GM23338 (cell line): ENCODE data around the gene GVQW3. TPM values are rescaled to one million over a fixed set of nuclear protein-coding genes. Genes with fewer than 3 reads are reported as not detected.

ENCODE experiments used
- ATAC-seq: fragments of 200-7000 bp; cut with Tn5 transposase; 3 replicates; pipeline ENCODE4 v1.9.1; 2020
- DNase-seq: peaks from one replicate; pipeline ENCODE4 v3.0.0-alpha.2; 2015; ENCODE audit warnings: low spot score
- H2AFZ ChIP-seq: fragments of 200-600 bp; sonication (generic); 2 replicates; pipeline ENCODE4 v1.8.0; 2016; ENCODE audit warnings: antibody characterized with exemption, mild to moderate bottlenecking, moderate library complexity
- H3F3A ChIP-seq: fragments of 200-600 bp; sonication (generic); replicated peaks from 2 replicates; pipeline ENCODE4 v1.8.0; 2017; ENCODE audit warnings: antibody characterized with exemption, mixed run types, low read depth
- H3K27ac ChIP-seq: fragments of 200-600 bp; sonication (generic); 2 replicates; pipeline ENCODE4 v1.6.1; 2016; ENCODE audit warnings: low read depth
- H3K27me3 ChIP-seq: fragments of 200-600 bp; sonication (generic); 2 replicates; pipeline ENCODE4 v1.8.0; 2016; ENCODE audit warnings: mild to moderate bottlenecking, mixed run types, moderate library complexity; ENCODE audit not compliant: insufficient read depth
- H3K36me3 ChIP-seq: fragments of 200-600 bp; sonication (generic); 2 replicates; pipeline ENCODE4 v1.8.0; 2016; ENCODE audit warnings: mild to moderate bottlenecking; ENCODE audit not compliant: insufficient read depth
- H3K4me1 ChIP-seq: fragments of 200-600 bp; sonication (generic); 2 replicates; pipeline ENCODE4 v1.8.0; 2016; ENCODE audit warnings: mild to moderate bottlenecking, moderate library complexity; ENCODE audit not compliant: insufficient read depth
- H3K4me2 ChIP-seq: fragments of 200-600 bp; sonication (generic); 2 replicates; pipeline ENCODE4 v1.7.1; 2017; ENCODE audit warnings: mixed run types
- H3K4me3 ChIP-seq: fragments of 200-600 bp; sonication (generic); 2 replicates; pipeline ENCODE4 v1.6.1; 2016; ENCODE audit warnings: mixed run types
- H3K79me2 ChIP-seq: fragments of 200-600 bp; sonication (generic); replicated peaks from 2 replicates; pipeline ENCODE4 v1.8.0; 2017; ENCODE audit warnings: mild to moderate bottlenecking; ENCODE audit not compliant: insufficient read depth
- H3K9me2 ChIP-seq: fragments of 200-600 bp; sonication (generic); 2 replicates; pipeline ENCODE4 v1.8.0; 2017; ENCODE audit not compliant: insufficient read depth
- H4K20me1 ChIP-seq: fragments of 200-600 bp; sonication (generic); replicated peaks from 2 replicates; pipeline ENCODE4 v1.8.0; 2017; ENCODE audit warnings: mild to moderate bottlenecking; ENCODE audit not compliant: insufficient read depth
- H3K27ac Mint-ChIP-seq: 2 replicates; pipeline ENCODE4 v1.8.0; 2020; ENCODE audit warnings: inconsistent platforms, mild to moderate bottlenecking, moderate library complexity, mixed read lengths
- H3K27me3 Mint-ChIP-seq: 3 replicates; pipeline ENCODE4 v1.8.0; 2022; ENCODE audit warnings: low read depth, mild to moderate bottlenecking, moderate library complexity, mixed read lengths, inconsistent platforms; ENCODE audit not compliant: insufficient read depth, poor library complexity
- H3K36me3 Mint-ChIP-seq: 3 replicates; pipeline ENCODE4 v1.8.0; 2021; ENCODE audit warnings: low read depth, mild to moderate bottlenecking, inconsistent platforms, moderate library complexity, mixed read lengths
- H3K4me1 Mint-ChIP-seq: 3 replicates; pipeline ENCODE4 v1.8.0; 2020; ENCODE audit warnings: mild to moderate bottlenecking, inconsistent platforms, mixed read lengths
- H3K4me3 Mint-ChIP-seq: 3 replicates; pipeline ENCODE4 v1.8.0; 2021; ENCODE audit warnings: moderate library complexity, mild to moderate bottlenecking, inconsistent platforms, mixed read lengths
- H3K9me3 Mint-ChIP-seq: 3 replicates; pipeline ENCODE4 v1.8.0; 2020; ENCODE audit warnings: moderate library complexity, mild to moderate bottlenecking, inconsistent platforms, mixed read lengths
- CREB1 ChIP-seq: fragments of 250-450 bp; sonication (Bioruptor Pico); IDR thresholded peaks from 2 replicates; pipeline ENCODE4 v1.5.0; 2020; ENCODE audit warnings: low read depth, mild to moderate bottlenecking, moderate library complexity
- CTCF ChIP-seq, 2 experiments: fragments of 200-600 bp in 1 of 2; sonication (generic) in 1 of 2; conservative IDR thresholded peaks; 2 replicates each; pipeline versions ENCODE4 v1.5.1 to v1.6.1; 2016 to 2017; ENCODE audit warnings: antibody characterized with exemption in 2 of 2, low read depth in 2 of 2, mild to moderate bottlenecking in 2 of 2, moderate library complexity in 1 of 2
- ETS1 ChIP-seq: IDR thresholded peaks from 2 replicates; pipeline ENCODE4 v1.6.1; 2016; ENCODE audit warnings: antibody characterized with exemption
- EZH2 ChIP-seq: fragments of 200-600 bp; sonication (generic); IDR thresholded peaks from one replicate; pipeline ENCODE4 v1.8.0; 2017; ENCODE audit warnings: antibody characterized with exemption, mild to moderate bottlenecking, low read depth; ENCODE audit not compliant: unreplicated experiment
- EZH2phosphoT487 ChIP-seq: fragments of 200-600 bp; sonication (generic); IDR thresholded peaks from one replicate; pipeline ENCODE4 v1.8.1; 2018; ENCODE audit warnings: antibody characterized with exemption; ENCODE audit not compliant: unreplicated experiment
- JUNB ChIP-seq: IDR thresholded peaks from one replicate; pipeline ENCODE4 v1.6.1; 2016; ENCODE audit warnings: antibody characterized with exemption; ENCODE audit not compliant: unreplicated experiment
- NANOG ChIP-seq: IDR thresholded peaks from 2 replicates; pipeline ENCODE4 v1.6.1; 2016; ENCODE audit warnings: antibody characterized with exemption, borderline replicate concordance
- POLR2AphosphoS5 ChIP-seq: IDR thresholded peaks from 2 replicates; pipeline ENCODE4 v1.6.1; 2016; ENCODE audit warnings: antibody characterized with exemption, low read depth
- REST ChIP-seq: IDR thresholded peaks from one replicate; pipeline ENCODE4 v1.6.1; 2018; ENCODE audit warnings: antibody characterized with exemption; ENCODE audit not compliant: unreplicated experiment
- STAT1 ChIP-seq: IDR thresholded peaks from one replicate; pipeline ENCODE4 v1.6.1; 2016; ENCODE audit warnings: antibody characterized with exemption; ENCODE audit not compliant: unreplicated experiment
- ZNF114 ChIP-seq: fragments of 250-450 bp; sonication (Bioruptor Pico); IDR thresholded peaks from 2 replicates; pipeline ENCODE4 v1.5.0; 2020; ENCODE audit warnings: mild to moderate bottlenecking, moderate library complexity
- ZNF331 ChIP-seq: fragments of 250-450 bp; sonication (Bioruptor Pico); IDR thresholded peaks from 2 replicates; pipeline ENCODE4 v1.5.0; 2020; ENCODE audit warnings: low read depth, mild to moderate bottlenecking, moderate library complexity
- ZNF462 ChIP-seq: fragments of 250-450 bp; sonication (Bioruptor Pico); IDR thresholded peaks from 2 replicates; pipeline ENCODE4 v1.5.0; 2020; ENCODE audit warnings: mild to moderate bottlenecking, moderate library complexity
- polyA plus RNA-seq: library from polyadenylated mRNA; unstranded; fragments of >200 nt; fragmentation: Nextera tagmentation; extraction: Ambion mirVana; gene quantifications from 2 replicates; pipeline ENCODE4 v1.2.1, GENCODE V29; 2016
- total RNA-seq: library from RNA; depleted of rRNA; stranded (reverse); fragments of >200 nt; shearing (Covaris generic); gene quantifications from 2 replicates; pipeline ENCODE4 v1.2.3, GENCODE V29; 2014

Gene GVQW3
- total and polyA plus RNA-seq, 2 experiments from 2014 or later = 3.5 to 4.9 TPM

- H3K27me3 ChIP-seq = no peaks in the 10 kb centered on the region
- Mint-ChIP-seq H3K4me1 (peaks cover 4% of the 10 kb centered on the region; the same call in 1 of the 3 replicates), H3K27me3 (no peaks in the 10 kb centered on the region), H3K9me3 (no peaks in the 10 kb centered on the region), H3K36me3 (no peaks in the 10 kb centered on the region), H3K4me3 (no peak overlapping the region), H3K27ac (no peak overlapping the region)
- H4K20me1 ChIP-seq = no peaks in the 10 kb centered on the region
- TF ChIP-seq CTCF (conservative IDR thresholded peaks at IDR 0.05; ENCODE audit: low read depth in 2 of 2) (no peak), JUNB (no peak), ZNF114 (CRISPR knock-in tag) (no peak), REST (no peak), CREB1 (CRISPR knock-in tag) (no peak), ZNF331 (CRISPR knock-in tag) (no peak), STAT1 (no peak), NANOG (no peak), EZH2 (no peak), ETS1 (no peak), ZNF462 (no peak), POLR2AphosphoS5 (no peak), EZH2phosphoT487 (no peak)
- no peaks in the 10 kb centered on the region for H3K9me2 ChIP-seq
- no peaks in the 10 kb centered on the region for H3F3A ChIP-seq
- no peaks in the 10 kb centered on the region for H3K4me1 ChIP-seq
- no peaks in the 10 kb centered on the region for H3K79me2 ChIP-seq
- H3K27ac ChIP-seq = no peak overlapping the region
- H3K36me3 ChIP-seq = no peaks in the 10 kb centered on the region
- ATAC-seq = no peak
- H3K4me3 ChIP-seq = no peak overlapping the region
- no peak overlapping the region for H3K4me2 ChIP-seq
- no peak for DNase-seq
- H2AFZ ChIP-seq = no peak overlapping the region
Observed at GRCh38 chr11:76424891-76425290, 43.8 kb downstream of the GVQW3 start.
